Trophoblast cell (in vitro differentiated cells and primary cell): ENCODE results near the gene IL20.
A peak's percentile ranks its signal among the peaks of the same experiment; 100 is the strongest.
"Not testable (repeated sequence)": the region's sequence is repeated elsewhere in the genome, so short reads cannot be mapped to it uniquely, and the experiment has no call there.

ENCODE experiments used
- DNase-seq, 2 donors: peaks; one replicate each; pipeline ENCODE4 v3.0.0-alpha.2; 2016
- H2AFZ ChIP-seq: 2 replicates; pipeline ENCODE4 v1.6.1; 2013; ENCODE audit warnings: low read length, moderate library complexity, mild to moderate bottlenecking; ENCODE audit not compliant: insufficient read depth, poor library complexity
- H2AK5ac ChIP-seq: 2 replicates; pipeline ENCODE4 v1.6.1; 2013; ENCODE audit warnings: mild to moderate bottlenecking, low read length
- H2BK120ac ChIP-seq: 2 replicates; pipeline ENCODE4 v1.6.1; 2013; ENCODE audit warnings: low read length, mild to moderate bottlenecking, moderate library complexity; ENCODE audit not compliant: insufficient read depth, poor library complexity
- H2BK12ac ChIP-seq: 2 replicates; pipeline ENCODE4 v1.6.1; 2013; ENCODE audit warnings: mild to moderate bottlenecking, low read length, moderate library complexity
- H2BK5ac ChIP-seq: 2 replicates; pipeline ENCODE4 v1.6.1; 2013; ENCODE audit warnings: low read length, low read depth, moderate library complexity, mild to moderate bottlenecking; ENCODE audit not compliant: poor library complexity
- H3K14ac ChIP-seq: 2 replicates; pipeline ENCODE4 v1.6.1; 2013; ENCODE audit warnings: mild to moderate bottlenecking, low read length
- H3K18ac ChIP-seq: 2 replicates; pipeline ENCODE4 v1.6.1; 2013; ENCODE audit warnings: mild to moderate bottlenecking, low read length
- H3K23ac ChIP-seq: 2 replicates; pipeline ENCODE4 v1.6.1; 2013; ENCODE audit warnings: low read length
- H3K27ac ChIP-seq: 2 replicates; pipeline ENCODE4 v1.5.1; 2013; ENCODE audit warnings: low read depth, mild to moderate bottlenecking, inconsistent platforms, low read length, moderate library complexity
- H3K27me3 ChIP-seq: 2 replicates; pipeline ENCODE4 v1.6.1; 2013; ENCODE audit warnings: inconsistent platforms, mild to moderate bottlenecking, low read length, moderate library complexity; ENCODE audit not compliant: insufficient read depth
- H3K36me3 ChIP-seq, 2 experiments: 1 replicate in 1 of 2; 2 replicates in 1 of 2; pipeline ENCODE4 v1.6.1; 2013; ENCODE audit warnings: low read length in 2 of 2, mild to moderate bottlenecking in 2 of 2, moderate library complexity in 1 of 2; ENCODE audit not compliant: insufficient read depth in 2 of 2, control insufficient read depth in 1 of 2
- H3K4ac ChIP-seq: 2 replicates; pipeline ENCODE4 v1.6.1; 2013; ENCODE audit warnings: low read depth, mild to moderate bottlenecking, low read length, moderate library complexity
- H3K4me1 ChIP-seq, 2 experiments: 1 replicate in 1 of 2; 2 replicates in 1 of 2; pipeline ENCODE4 v1.6.1; 2013; ENCODE audit warnings: low read length in 2 of 2, mild to moderate bottlenecking in 2 of 2, moderate library complexity in 1 of 2; ENCODE audit not compliant: insufficient read depth in 2 of 2, control insufficient read depth in 1 of 2
- H3K4me2 ChIP-seq: 2 replicates; pipeline ENCODE4 v1.6.1; 2013; ENCODE audit warnings: inconsistent platforms, mild to moderate bottlenecking, low read length, moderate library complexity
- H3K4me3 ChIP-seq: 2 replicates; pipeline ENCODE4 v1.5.1; 2013; ENCODE audit warnings: mild to moderate bottlenecking, low read depth, low read length, inconsistent platforms
- H3K79me1 ChIP-seq: one replicate; pipeline ENCODE4 v1.6.1; 2013; ENCODE audit warnings: low read length
- H3K79me2 ChIP-seq: 2 replicates; pipeline ENCODE4 v1.6.1; 2013; ENCODE audit warnings: low read length, mild to moderate bottlenecking; ENCODE audit not compliant: control insufficient read depth, insufficient read depth, poor library complexity
- H3K9ac ChIP-seq: 2 replicates; pipeline ENCODE4 v1.6.1; 2013; ENCODE audit warnings: mild to moderate bottlenecking, low read length
- H3K9me3 ChIP-seq: 2 replicates; pipeline ENCODE4 v1.6.1; 2013; ENCODE audit warnings: low read depth, mild to moderate bottlenecking, control low read depth, inconsistent platforms, low read length; ENCODE audit not compliant: insufficient read depth
- H4K12ac ChIP-seq: 2 replicates; pipeline ENCODE4 v1.6.1; 2013; ENCODE audit warnings: low read depth, mild to moderate bottlenecking, low read length, moderate library complexity
- H4K8ac ChIP-seq: 2 replicates; pipeline ENCODE4 v1.6.1; 2013; ENCODE audit warnings: low read depth, mild to moderate bottlenecking, low read length, moderate library complexity
- H4K91ac ChIP-seq: one replicate; pipeline ENCODE4 v1.6.1; 2013; ENCODE audit warnings: low read depth, mild to moderate bottlenecking, low read length, moderate library complexity
- WGBS: extraction: QIAGEN DNeasy Blood & Tissue Kit; methylation state at CpG from one replicate; pipeline ENCODE4 v1.1.7; 2013; ENCODE audit warnings: missing lambda C conversion rate; ENCODE audit not compliant: insufficient read length, insufficient coverage; ENCODE audit errors: extremely low coverage; 5-methylcytosine and 5-hydroxymethylcytosine counted together

The IL20 gene

GRCh38 chr1:206852662-206853061 is 12.8 kb upstream of the IL20 start:
- H4K91ac ChIP-seq, H3K9me3 ChIP-seq, H3K4me2 ChIP-seq, H3K27me3 ChIP-seq, H3K4me3 ChIP-seq, H3K23ac ChIP-seq, DNase-seq, H3K27ac ChIP-seq, H2AFZ ChIP-seq, H3K18ac ChIP-seq, H4K12ac ChIP-seq, H3K79me1 ChIP-seq, H3K36me3 ChIP-seq, H2BK120ac ChIP-seq, H3K9ac ChIP-seq, H3K4me1 ChIP-seq, H2AK5ac ChIP-seq, H3K79me2 ChIP-seq, H2BK5ac ChIP-seq, H2BK12ac ChIP-seq, H3K14ac ChIP-seq, H3K4ac ChIP-seq, H4K8ac ChIP-seq: not testable (repeated sequence)
- no CpG with 5 or more reads among the region's 2 CpGs for WGBS

- H3K14ac ChIP-seq, H3K27ac ChIP-seq, DNase-seq, H3K4me3 ChIP-seq, H3K4me1 ChIP-seq, H4K91ac ChIP-seq, H3K9ac ChIP-seq, H2AFZ ChIP-seq, H2AK5ac ChIP-seq, H3K4ac ChIP-seq, H3K9me3 ChIP-seq, H2BK5ac ChIP-seq, H2BK12ac ChIP-seq, H4K12ac ChIP-seq, H3K4me2 ChIP-seq, H3K27me3 ChIP-seq, H2BK120ac ChIP-seq, H3K36me3 ChIP-seq, H3K79me1 ChIP-seq, H3K79me2 ChIP-seq, H3K18ac ChIP-seq, H4K8ac ChIP-seq, H3K23ac ChIP-seq: not testable (repeated sequence)
Observed at GRCh38 chr1:206853696-206854095, 11.7 kb upstream of the IL20 start.

- Histone ChIP-seq H3K27me3 (peaks cover 1% of the 10 kb centered on the region), H3K4ac (no peak overlapping the region), H2AK5ac (no peak overlapping the region), H2BK12ac (no peak overlapping the region), H3K27ac (no peak overlapping the region), H3K4me1 (peaks cover 4 to 6% of the 10 kb centered on the region in 2 experiments), H3K4me3 (no peak overlapping the region), H2BK120ac (no peak overlapping the region), H3K79me1 (no peaks in the 10 kb centered on the region), H3K14ac (no peak overlapping the region), H2AFZ (no peak overlapping the region), H3K23ac (no peak overlapping the region), H3K36me3 (no peaks in the 10 kb centered on the region), H4K12ac (peak overlapping the region; percentile 30), H4K8ac (no peak overlapping the region), H3K4me2 (no peak overlapping the region), H2BK5ac (no peak overlapping the region), H3K9me3 (peaks cover 2% of the 10 kb centered on the region), H4K91ac (no peak overlapping the region), H3K18ac (no peak overlapping the region), H3K9ac (no peak overlapping the region), H3K79me2 (no peaks in the 10 kb centered on the region)
- no CpG with 5 or more reads among the region's 3 CpGs for WGBS
- peak in 1 of 2 donors; percentile 40 for DNase-seq
Observed at GRCh38 chr1:206854401-206855129, 10.9 kb upstream of the IL20 start.

DNA sequence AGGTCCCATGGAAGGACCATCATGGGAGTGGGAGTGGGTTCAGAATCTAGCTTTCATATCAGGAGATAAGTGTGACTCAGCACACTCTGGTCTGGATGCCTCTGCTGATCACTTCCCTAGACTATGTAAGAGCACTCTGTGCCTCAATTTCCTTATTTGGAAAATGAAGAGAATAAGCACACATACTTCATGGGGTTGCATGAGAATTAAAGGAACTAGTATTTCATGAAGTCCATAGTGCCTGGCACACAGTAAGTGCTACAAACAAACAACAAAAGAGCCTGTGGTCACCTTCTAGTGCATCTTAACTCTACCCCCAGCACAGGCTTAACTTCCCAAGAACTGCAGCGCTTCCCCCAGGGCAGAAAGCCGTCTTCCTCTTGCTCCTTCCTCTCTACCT is 9.6 kb upstream of the IL20 start:
- Histone ChIP-seq H3K27ac (no peak overlapping the region), H3K36me3 (no peaks in the 10 kb centered on the region), H2BK12ac (no peak overlapping the region), H3K27me3 (peaks cover 1% of the 10 kb centered on the region), H3K79me1 (no peaks in the 10 kb centered on the region), H2AK5ac (no peak overlapping the region), H3K18ac (no peak overlapping the region), H3K4me3 (no peak overlapping the region), H3K23ac (no peak overlapping the region), H4K8ac (no peak overlapping the region), H2BK5ac (no peak overlapping the region), H4K91ac (no peak overlapping the region), H3K9me3 (peaks cover 2% of the 10 kb centered on the region), H2AFZ (no peak overlapping the region), H4K12ac (no peak overlapping the region), H3K4me2 (no peak overlapping the region), H3K9ac (no peak overlapping the region), H3K79me2 (no peaks in the 10 kb centered on the region), H3K14ac (no peak overlapping the region), H3K4ac (no peak overlapping the region), H2BK120ac (no peak overlapping the region), H3K4me1 (peaks cover 4 to 6% of the 10 kb centered on the region in 2 experiments)
- no CpG with 5 or more reads among the region's 2 CpGs for WGBS
- DNase-seq, result no peak
